ENCODE data around the gene ADGRF4.
"Not testable (repeated sequence)": the region's sequence is repeated elsewhere in the genome, so short reads cannot be mapped to it uniquely, and the experiment has no call there.

The ADGRF4 gene

GRCh38 chr6:47734831-47735481, 36.6 kb downstream of the ADGRF4 start:
- no peak for DNase-seq (ENCODE audit: low read depth, low spot score)

- DNase-seq (ENCODE audit: low read depth, low spot score) = no peak
These were observed 37.8 kb downstream of the ADGRF4 start for GRCh38 chr6:47736083-47736700.

GRCh38 chr6:47737406-47737805, 39.0 kb downstream of the ADGRF4 start:
- DNase-seq (ENCODE audit: low read depth, low spot score) = no peak

GRCh38 chr6:47740714-47741113, 42.3 kb downstream of the ADGRF4 start:
- no peak for DNase-seq (ENCODE audit: low read depth, low spot score)

GRCh38 chr6:47741807-47742206, 43.4 kb downstream of the ADGRF4 start:
- no peak for DNase-seq (ENCODE audit: low read depth, low spot score)

GRCh38 chr6:47743744-47744143, 45.4 kb downstream of the ADGRF4 start:
- no peak for DNase-seq (ENCODE audit: low read depth, low spot score)

GRCh38 chr6:47745269-47745668, 46.9 kb downstream of the ADGRF4 start:
- not testable (repeated sequence) for DNase-seq (ENCODE audit: low read depth, low spot score)

GRCh38 chr6:47749757-47750156, 51.4 kb downstream of the ADGRF4 start:
- no peak for DNase-seq (ENCODE audit: low read depth, low spot score)

- no peak for DNase-seq (ENCODE audit: low read depth, low spot score)
These were observed 54.4 kb downstream of the ADGRF4 start for GRCh38 chr6:47752801-47753200.

- no peak for DNase-seq (ENCODE audit: low read depth, low spot score)
These were observed 61.0 kb downstream of the ADGRF4 start for GRCh38 chr6:47759364-47759763.

GRCh38 chr6:47762502-47762901, 64.1 kb downstream of the ADGRF4 start:
- no peak for DNase-seq (ENCODE audit: low read depth, low spot score)

- DNase-seq (ENCODE audit: low read depth, low spot score) = no peak
These were observed 68.1 kb downstream of the ADGRF4 start for GRCh38 chr6:47766445-47766844.

GRCh38 chr6:47767102-47767501, 68.7 kb downstream of the ADGRF4 start:
- no peak for DNase-seq (ENCODE audit: low read depth, low spot score)

- DNase-seq (ENCODE audit: low read depth, low spot score) = no peak
These were observed 71.6 kb downstream of the ADGRF4 start for GRCh38 chr6:47769982-47770381.

All from brain pericyte (primary cell).